Measurements from ENCODE around the gene TICAM2. TPM values are rescaled to one million over a fixed set of nuclear protein-coding genes. Genes with fewer than 3 reads are reported as not detected.
A peak's percentile ranks its signal among the peaks of the same experiment; 100 is the strongest.

Gene TICAM2
- total and polyA plus RNA-seq, 10 donors = 2.9 to 9.2 (median 5.3) TPM

DNA sequence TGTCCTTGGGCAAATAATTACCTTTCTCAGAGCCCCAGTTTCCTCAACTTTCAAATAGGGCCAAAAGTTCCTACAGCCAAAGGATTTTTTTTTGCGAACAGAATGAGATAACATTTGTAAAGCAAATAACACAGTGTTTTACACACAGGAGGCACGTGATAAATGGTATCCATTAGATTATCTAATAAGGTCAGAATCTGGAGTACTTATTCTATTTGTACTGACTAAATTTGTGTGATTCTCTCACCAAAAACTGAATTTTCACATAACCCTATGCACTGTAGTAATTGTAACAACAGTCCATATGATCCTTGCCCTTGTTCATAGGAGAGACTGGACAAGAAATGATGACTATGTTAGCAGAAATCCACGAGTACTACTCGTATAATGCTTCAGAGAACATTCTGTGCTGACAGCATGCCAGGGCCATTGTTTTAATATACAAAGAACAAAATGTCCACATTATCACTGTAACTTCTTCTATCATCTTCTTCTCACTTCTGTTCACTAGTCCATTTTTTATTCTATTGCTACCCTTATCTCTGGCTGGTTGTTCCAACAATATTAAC lies 43.8 kb downstream of the TICAM2 start:
- WGBS, 5 donors = 83 to 92% (median 91%) methylated on average over 4 of the region's 4 CpGs
- TF ChIP-seq, protein P1, sequence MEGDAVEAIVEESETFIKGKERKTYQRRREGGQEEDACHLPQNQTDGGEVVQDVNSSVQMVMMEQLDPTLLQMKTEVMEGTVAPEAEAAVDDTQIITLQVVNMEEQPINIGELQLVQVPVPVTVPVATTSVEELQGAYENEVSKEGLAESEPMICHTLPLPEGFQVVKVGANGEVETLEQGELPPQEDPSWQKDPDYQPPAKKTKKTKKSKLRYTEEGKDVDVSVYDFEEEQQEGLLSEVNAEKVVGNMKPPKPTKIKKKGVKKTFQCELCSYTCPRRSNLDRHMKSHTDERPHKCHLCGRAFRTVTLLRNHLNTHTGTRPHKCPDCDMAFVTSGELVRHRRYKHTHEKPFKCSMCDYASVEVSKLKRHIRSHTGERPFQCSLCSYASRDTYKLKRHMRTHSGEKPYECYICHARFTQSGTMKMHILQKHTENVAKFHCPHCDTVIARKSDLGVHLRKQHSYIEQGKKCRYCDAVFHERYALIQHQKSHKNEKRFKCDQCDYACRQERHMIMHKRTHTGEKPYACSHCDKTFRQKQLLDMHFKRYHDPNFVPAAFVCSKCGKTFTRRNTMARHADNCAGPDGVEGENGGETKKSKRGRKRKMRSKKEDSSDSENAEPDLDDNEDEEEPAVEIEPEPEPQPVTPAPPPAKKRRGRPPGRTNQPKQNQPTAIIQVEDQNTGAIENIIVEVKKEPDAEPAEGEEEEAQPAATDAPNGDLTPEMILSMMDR (IDR thresholded peaks at IDR 0.05 in 8 of 11, conservative IDR thresholded peaks at IDR 0.05 in 3 of 11) = no peak
- no peak for TF ChIP-seq POLR2AphosphoS5 (IDR thresholded peaks at IDR 0.05)
- no peak for TF ChIP-seq POLR2A (IDR thresholded peaks at IDR 0.05)
- H3K4me1 ChIP-seq = peaks cover 0 to 15% (median 0%) of the 10 kb centered on the region in 6 donors
- peak overlapping the region in 2 of 8 donors; percentile 23 to 26 for H3K27ac ChIP-seq
- no peaks in the 10 kb centered on the region for H3K9me3 ChIP-seq
- H3K27me3 ChIP-seq (replicated peaks in 1 of 7) = no peaks in the 10 kb centered on the region
- intact Hi-C loops (cut with DNase I; ENCODE audit: low total_unique reads) = no loop called here
- DNase-seq = no peak
- H3K36me3 ChIP-seq = no peaks in the 10 kb centered on the region
- no peak overlapping the region for H3K4me3 ChIP-seq

DNA sequence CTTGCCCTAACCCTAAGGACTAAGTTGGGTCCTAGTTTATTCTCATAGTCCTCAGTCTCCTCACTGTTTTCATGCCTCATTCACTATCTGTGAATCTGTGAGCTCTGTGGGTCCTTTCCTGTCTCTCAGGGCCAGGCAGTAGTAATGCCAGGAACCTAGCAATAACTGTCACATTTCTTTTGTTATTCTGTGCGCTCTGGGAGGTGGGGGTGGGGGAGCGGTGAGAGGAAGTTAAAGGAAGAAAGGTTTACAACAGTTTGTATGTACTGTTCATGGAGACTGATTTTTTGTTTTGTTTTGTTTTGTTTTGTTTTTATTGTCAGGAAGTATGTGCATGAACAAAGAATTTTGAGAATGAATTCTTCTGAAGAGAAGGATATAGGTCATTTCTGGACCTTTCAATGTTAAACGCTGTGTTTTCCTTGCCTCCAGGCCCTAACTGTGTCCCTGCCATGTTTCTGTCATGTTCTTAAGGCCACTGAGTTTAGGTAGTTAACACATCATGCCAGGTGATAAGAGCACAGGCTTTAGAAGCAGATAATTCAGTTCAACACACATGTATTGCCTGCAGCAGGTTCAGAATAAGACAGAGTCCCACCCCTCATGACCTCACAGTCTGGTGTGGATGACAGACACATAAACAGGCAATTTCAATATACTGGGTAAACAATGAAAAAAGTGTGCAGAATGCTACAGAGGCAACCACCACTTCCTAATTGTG lies 44.5 kb downstream of the TICAM2 start:
- WGBS, 5 donors = 34 to 53% (median 40%) methylated on average over 3 of the region's 3 CpGs
- TF ChIP-seq POLR2AphosphoS5 (IDR thresholded peaks at IDR 0.05) (no peak), POLR2A (IDR thresholded peaks at IDR 0.05) (no peak)
- TF ChIP-seq, protein P1 (IDR thresholded peaks at IDR 0.05 in 8 of 11, conservative IDR thresholded peaks at IDR 0.05 in 3 of 11) = no peak
- Histone ChIP-seq H3K27me3 (replicated peaks in 1 of 7) (no peaks in the 10 kb centered on the region), H3K27ac (peak overlapping the region in 2 of 8 donors; percentile 23 to 26), H3K4me3 (no peak overlapping the region), H3K36me3 (no peaks in the 10 kb centered on the region), H3K9me3 (no peaks in the 10 kb centered on the region), H3K4me1 (peaks cover 0 to 15% (median 0%) of the 10 kb centered on the region in 6 donors)
- intact Hi-C loops (cut with DNase I; ENCODE audit: low total_unique reads) = no loop called here
- no peak for DNase-seq

DNA sequence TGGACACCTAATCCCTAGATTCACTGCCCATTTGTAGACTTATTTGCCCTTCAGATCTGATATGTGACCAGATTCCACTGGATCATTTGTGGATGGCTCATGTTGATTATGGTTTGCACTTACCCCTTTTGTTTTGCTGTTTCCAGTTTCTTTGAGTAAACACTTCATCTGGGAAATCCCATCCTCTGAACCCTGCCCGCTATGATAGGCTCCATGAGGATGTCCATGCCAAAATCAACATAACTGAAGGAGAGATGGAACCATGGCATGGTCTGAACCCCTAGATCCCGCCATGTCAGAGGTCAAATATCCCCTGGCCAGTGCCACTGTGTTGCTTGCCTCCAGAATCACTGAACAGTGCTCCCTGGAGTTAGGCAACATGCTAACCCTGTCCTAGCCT lies 46.0 kb downstream of the TICAM2 start:
- TF ChIP-seq POLR2A (IDR thresholded peaks at IDR 0.05) (no peak), POLR2AphosphoS5 (IDR thresholded peaks at IDR 0.05) (no peak)
- TF ChIP-seq, protein P1 (IDR thresholded peaks at IDR 0.05 in 8 of 11, conservative IDR thresholded peaks at IDR 0.05 in 3 of 11) = no peak
- 87 to 100% (median 91%) methylated on average over 2 of the region's 2 CpGs for WGBS, 5 donors
- intact Hi-C loops (cut with DNase I; ENCODE audit: low total_unique reads) = no loop called here

DNA sequence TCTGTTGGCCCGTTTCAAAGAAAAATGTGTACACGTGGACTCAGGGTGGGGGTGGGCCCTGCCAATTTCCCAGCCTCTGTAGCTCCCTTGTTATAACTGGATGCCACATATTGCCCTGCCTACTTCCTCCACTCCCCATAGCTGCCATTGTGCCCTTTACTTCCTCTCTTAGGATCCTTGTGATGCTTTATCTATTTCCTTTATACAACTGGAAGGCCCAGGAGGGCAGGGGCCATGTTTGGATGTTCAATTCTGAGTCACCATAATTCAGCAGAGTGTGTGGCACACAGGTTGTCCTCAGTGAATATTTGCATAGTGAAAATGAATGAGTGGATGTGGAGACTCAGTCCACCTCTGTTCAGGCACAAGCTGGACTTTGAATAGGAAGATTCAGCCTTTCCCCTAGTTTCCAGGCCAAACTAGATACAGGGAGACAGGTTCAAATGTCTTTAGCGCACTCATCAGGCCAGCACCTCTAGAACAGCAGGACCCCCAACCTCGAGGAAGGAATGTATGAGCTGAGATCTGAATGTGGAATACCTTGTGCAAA lies 47.1 kb downstream of the TICAM2 start:
- intact Hi-C loops (cut with DNase I; ENCODE audit: low total_unique reads) = no loop called here
- no peak overlapping the region for H3K4me3 ChIP-seq
- DNase-seq = no peak
- no peak overlapping the region for H3K27ac ChIP-seq
- peaks cover 0 to 15% (median 0%) of the 10 kb centered on the region in 6 donors for H3K4me1 ChIP-seq
- WGBS, 5 donors = 86 to 93% (median 89%) methylated on average over 4 of the region's 4 CpGs
- no peaks in the 10 kb centered on the region for H3K27me3 ChIP-seq (replicated peaks in 1 of 7)
- TF ChIP-seq, protein P1 (IDR thresholded peaks at IDR 0.05 in 8 of 11, conservative IDR thresholded peaks at IDR 0.05 in 3 of 11) = no peak
- no peak for TF ChIP-seq POLR2A (IDR thresholded peaks at IDR 0.05)
- no peak for TF ChIP-seq POLR2AphosphoS5 (IDR thresholded peaks at IDR 0.05)
- no peaks in the 10 kb centered on the region for H3K9me3 ChIP-seq
- no peaks in the 10 kb centered on the region for H3K36me3 ChIP-seq

More for the DNA sequence above, 46.0 kb downstream of the TICAM2 start:
- no peak for DNase-seq
- H3K4me3 ChIP-seq = no peak overlapping the region
- H3K4me1 ChIP-seq = peaks cover 0 to 15% (median 0%) of the 10 kb centered on the region in 6 donors
- H3K9me3 ChIP-seq = no peaks in the 10 kb centered on the region
- H3K27me3 ChIP-seq (replicated peaks in 1 of 7) = no peaks in the 10 kb centered on the region
- no peaks in the 10 kb centered on the region for H3K36me3 ChIP-seq
- H3K27ac ChIP-seq = no peak overlapping the region

All from spleen (tissue), 11 donors.